Measurements from ENCODE around the gene ANO3.

ANO3 gene

GRCh38 chr11:26649884-26650283 is 318.0 kb downstream of the ANO3 start:
- DNase-seq = peak; percentile 78

- DNase-seq = no peak
Measured at GRCh38 chr11:26651916-26652315, 320.0 kb downstream of the ANO3 start.

GRCh38 chr11:26655287-26655686 is 323.4 kb downstream of the ANO3 start:
- no peak for DNase-seq

GRCh38 chr11:26662916-26663315 is 331.0 kb downstream of the ANO3 start:
- no peak for DNase-seq

- DNase-seq = no peak
Measured at GRCh38 chr11:26665036-26665435, 333.1 kb downstream of the ANO3 start.

- DNase-seq = no peak
Measured at GRCh38 chr11:26665946-26666345, 334.0 kb downstream of the ANO3 start.

GRCh38 chr11:26675233-26675928 is 343.5 kb downstream of the ANO3 start:
- no peak for DNase-seq

- no peak for DNase-seq
Measured at GRCh38 chr11:26676641-26677040, 344.7 kb downstream of the ANO3 start.

GRCh38 chr11:26677566-26677965 is 345.6 kb downstream of the ANO3 start:
- no peak for DNase-seq

GRCh38 chr11:26687351-26687750 is 355.4 kb downstream of the ANO3 start:
- DNase-seq = no peak

GRCh38 chr11:26688701-26689100 is 356.8 kb downstream of the ANO3 start:
- DNase-seq = no peak

GRCh38 chr11:26696330-26696729 is 364.4 kb downstream of the ANO3 start:
- DNase-seq = no peak

- no peak for DNase-seq
Measured at GRCh38 chr11:26698224-26698623, 366.3 kb downstream of the ANO3 start.

- DNase-seq = no peak
Measured at GRCh38 chr11:26700574-26701235, 368.8 kb downstream of the ANO3 start.

- no peak for DNase-seq
Measured at GRCh38 chr11:26702406-26702805, 370.5 kb downstream of the ANO3 start.

- DNase-seq = no peak
Measured at GRCh38 chr11:26703411-26704191, 371.7 kb downstream of the ANO3 start.

GRCh38 chr11:26704249-26704648 is 372.3 kb downstream of the ANO3 start:
- no peak for DNase-seq

GRCh38 chr11:26706181-26706580 is 374.3 kb downstream of the ANO3 start:
- DNase-seq = no peak

GRCh38 chr11:26708736-26709456 is 377.0 kb downstream of the ANO3 start:
- no peak for DNase-seq

- no peak for DNase-seq
Measured at GRCh38 chr11:26710489-26710888, 378.6 kb downstream of the ANO3 start.

- no peak for DNase-seq
Measured at GRCh38 chr11:26712497-26712896, 380.6 kb downstream of the ANO3 start.

All from hematopoietic multipotent progenitor cell treated with erythropoietin and hydrocortisone succinate and interleukin-3 and kit ligand, for 6 days (in vitro differentiated cells).